Liver (tissue), 9 donors: ENCODE results near the gene SRXN1. TPM values are rescaled to one million over a fixed set of nuclear protein-coding genes. Genes with fewer than 3 reads are reported as not detected.
A peak's percentile ranks its signal among the peaks of the same experiment; 100 is the strongest.

Experiments
- DNase-seq: peaks from one replicate; pipeline ENCODE4 v3.0.0-alpha.2; 2017; ENCODE audit warnings: low spot score
- H3K27ac ChIP-seq, 2 donors: one replicate each; pipeline ENCODE4 v1.7.0; 2013; ENCODE audit warnings: inconsistent platforms in 2 of 2, low read length in 2 of 2, control low read depth in 1 of 2, low read depth in 1 of 2, mild to moderate bottlenecking in 1 of 2
- H3K27me3 ChIP-seq, 4 donors: one replicate each; pipeline versions ENCODE4 v1.6.1 to v1.7.0; 2013; ENCODE audit warnings: low read length in 3 of 4, inconsistent platforms in 1 of 4, mild to moderate bottlenecking in 1 of 4, moderate library complexity in 1 of 4; ENCODE audit not compliant: control insufficient read depth in 4 of 4, insufficient read depth in 4 of 4
- H3K36me3 ChIP-seq, 4 donors: one replicate each; pipeline versions ENCODE4 v1.6.1 to v1.7.0; 2013; ENCODE audit warnings: low read length in 3 of 4, mild to moderate bottlenecking in 3 of 4, low read depth in 1 of 4, moderate library complexity in 1 of 4; ENCODE audit not compliant: control insufficient read depth in 4 of 4, insufficient read depth in 3 of 4
- H3K4me1 ChIP-seq, 4 donors: one replicate each; pipeline versions ENCODE4 v1.6.1 to v1.7.0; 2013; ENCODE audit warnings: low read length in 3 of 4, mild to moderate bottlenecking in 3 of 4, moderate library complexity in 1 of 4; ENCODE audit not compliant: control insufficient read depth in 4 of 4, insufficient read depth in 4 of 4
- H3K4me3 ChIP-seq, 3 donors: one replicate each; pipeline versions ENCODE4 v1.6.1 to v1.7.0; 2013; ENCODE audit warnings: low read length in 3 of 3, control low read depth in 1 of 3, low read depth in 1 of 3, mild to moderate bottlenecking in 1 of 3
- H3K9ac ChIP-seq, 2 donors: one replicate each; pipeline ENCODE4 v1.7.0; 2013; ENCODE audit warnings: low read length in 2 of 2, mild to moderate bottlenecking in 2 of 2, moderate library complexity in 2 of 2, control low read depth in 1 of 2, low read depth in 1 of 2
- H3K9me3 ChIP-seq, 4 donors: one replicate each; pipeline versions ENCODE4 v1.6.1 to v1.7.0; 2013; ENCODE audit warnings: low read length in 3 of 4; ENCODE audit not compliant: control insufficient read depth in 4 of 4
- EGR1 ChIP-seq, 2 donors: IDR thresholded peaks; 2 replicates each; pipeline ENCODE4 v1.6.1; 2016 to 2018; ENCODE audit warnings: antibody characterized with exemption in 2 of 2, low read depth in 2 of 2
- FOXA1 ChIP-seq: IDR thresholded peaks from 2 replicates; pipeline ENCODE4 v1.6.1; 2016; ENCODE audit warnings: antibody characterized with exemption
- FOXA2 ChIP-seq: IDR thresholded peaks from 2 replicates; pipeline ENCODE4 v1.6.1; 2016; ENCODE audit warnings: antibody characterized with exemption
- GABPA ChIP-seq, 2 donors: IDR thresholded peaks in 1 of 2; conservative IDR thresholded peaks in 1 of 2; 2 replicates each; pipeline ENCODE4 v1.6.1; 2016; ENCODE audit warnings: antibody characterized with exemption in 2 of 2, mild to moderate bottlenecking in 1 of 2, moderate library complexity in 1 of 2
- HNF4A ChIP-seq, 2 donors: conservative IDR thresholded peaks; 2 replicates each; pipeline ENCODE4 v1.6.1; 2016; ENCODE audit warnings: antibody characterized with exemption in 2 of 2, mild to moderate bottlenecking in 2 of 2
- HNF4G ChIP-seq: IDR thresholded peaks from 2 replicates; pipeline ENCODE4 v1.6.1; 2016; ENCODE audit warnings: antibody characterized with exemption
- JUND ChIP-seq, 2 donors: IDR thresholded peaks; 2 replicates each; pipeline ENCODE4 v1.6.1; 2016; ENCODE audit warnings: antibody characterized with exemption in 2 of 2
- NR2F2 ChIP-seq: IDR thresholded peaks from 2 replicates; pipeline ENCODE4 v1.6.1; 2016; ENCODE audit warnings: antibody characterized with exemption
- RAD21 ChIP-seq, 2 donors: IDR thresholded peaks; 2 replicates each; pipeline ENCODE4 v1.6.1; 2016; ENCODE audit warnings: antibody characterized with exemption in 2 of 2, mild to moderate bottlenecking in 2 of 2
- RXRA ChIP-seq, 2 donors: IDR thresholded peaks; 2 replicates each; pipeline ENCODE4 v1.6.1; 2017 to 2018; ENCODE audit warnings: antibody characterized with exemption in 2 of 2, mild to moderate bottlenecking in 1 of 2
- SP1 ChIP-seq: IDR thresholded peaks from 2 replicates; pipeline ENCODE4 v1.6.1; 2018; ENCODE audit warnings: antibody characterized with exemption, mild to moderate bottlenecking
- TAF1 ChIP-seq: conservative IDR thresholded peaks from 2 replicates; pipeline ENCODE4 v1.6.1; 2016; ENCODE audit warnings: antibody characterized with exemption, mild to moderate bottlenecking
- YY1 ChIP-seq: IDR thresholded peaks from 2 replicates; pipeline ENCODE4 v1.6.1; 2016; ENCODE audit warnings: antibody characterized with exemption, mild to moderate bottlenecking
- WGBS: extraction: QIAGEN DNeasy Blood & Tissue Kit; methylation state at CpG from one replicate; pipeline ENCODE4 v1.1.7; 2013; 5-methylcytosine and 5-hydroxymethylcytosine counted together
- polyA plus RNA-seq, 2 donors: library from polyadenylated mRNA; stranded (reverse) in 1 of 2; unstranded in 1 of 2; fragments of 200-250 nt in 1 of 2; fragments of >200 nt in 1 of 2; fragmentation: Nextera tagmentation in 1 of 2; extraction: Ambion mirVana in 1 of 2; gene quantifications; one replicate each; pipeline versions ENCODE4 v1.2.1 to v1.2.3, GENCODE V29; 2013 to 2015
- total RNA-seq, 2 donors: library from RNA; depleted of rRNA; stranded (reverse); fragments of >200 nt; gene quantifications; one replicate each; pipeline ENCODE4 v1.2.3, GENCODE V29; 2014
- TF ChIP-seq, protein P1 (sequence below): IDR thresholded peaks from 2 replicates; pipeline ENCODE4 v1.6.1; 2016; ENCODE audit warnings: antibody characterized with exemption
- TF ChIP-seq, protein P2 (sequence below): IDR thresholded peaks from 2 replicates; pipeline ENCODE4 v1.6.1; 2016; ENCODE audit warnings: antibody characterized with exemption
- TF ChIP-seq, protein P3 (sequence below): fragments of 150-350 bp; IDR thresholded peaks from 2 replicates; pipeline ENCODE4 v1.5.1; 2017; ENCODE audit warnings: improper control_type of control experiment, low read depth, low read length; ENCODE audit not compliant: missing input control
- TF ChIP-seq, protein P4 (sequence below): IDR thresholded peaks from 2 replicates; pipeline ENCODE4 v1.6.1; 2016; ENCODE audit warnings: antibody characterized with exemption
- TF ChIP-seq, protein P5 (sequence below): IDR thresholded peaks from 2 replicates; pipeline ENCODE4 v1.6.1; 2016; ENCODE audit warnings: antibody characterized with exemption, mild to moderate bottlenecking
- donor health status: healthy.
- donor health status: healthy.
- donor health status: healthy.
- donor health status: healthy.
- donor health status: healthy.

The SRXN1 gene
- total and polyA plus RNA-seq, 4 donors: 14.3 to 60.2 (median 24.8) TPM

DNA sequence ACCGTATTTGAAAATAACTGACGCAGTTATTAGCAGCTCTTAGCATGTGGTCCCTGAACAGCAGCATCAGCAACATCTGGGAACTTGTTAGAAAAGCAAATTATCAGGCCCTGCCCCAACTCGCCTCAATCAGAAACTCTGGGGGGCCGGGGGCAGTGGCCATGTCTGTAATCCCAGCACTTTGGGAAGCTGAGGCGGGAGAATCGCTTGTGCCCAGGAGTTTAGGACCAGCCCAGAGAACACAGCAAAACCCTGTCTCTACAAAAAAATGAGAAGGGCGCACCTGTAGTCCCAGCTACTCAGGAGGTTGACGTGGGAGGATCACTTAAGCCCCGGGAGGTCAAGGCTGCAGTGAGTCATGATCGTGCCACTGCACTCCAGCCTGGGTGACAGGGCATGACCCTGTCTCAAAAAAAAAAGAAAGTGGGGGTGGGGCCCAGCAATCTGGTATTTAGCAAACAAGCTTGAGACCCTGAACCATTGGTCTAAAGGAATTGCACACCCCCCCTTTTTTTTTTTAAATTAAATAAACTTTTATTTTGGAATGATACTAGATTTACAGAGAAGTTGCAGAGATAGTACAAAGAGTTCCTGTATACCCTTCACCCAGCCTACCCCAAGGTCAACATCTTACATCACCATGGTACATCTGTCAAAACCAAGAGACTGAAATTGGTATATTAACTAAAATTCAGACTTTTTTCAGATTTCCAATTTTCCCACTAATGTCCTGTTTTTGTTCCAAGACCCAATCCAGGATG, 6.7 kb downstream of the SRXN1 start:
- Histone ChIP-seq H3K27me3 (no peaks in the 10 kb centered on the region), H3K4me1 (peaks cover 4 to 16% (median 9%) of the 10 kb centered on the region in 4 donors), H3K4me3 (no peak overlapping the region), H3K9me3 (peaks cover 0 to 3% (median 0%) of the 10 kb centered on the region in 4 donors), H3K36me3 (peaks cover 7 to 15% (median 13%) of the 10 kb centered on the region in 4 donors), H3K9ac (no peak overlapping the region), H3K27ac (no peak overlapping the region)
- WGBS: 70% methylated on average over 10 of the region's 10 CpGs
- TF ChIP-seq YY1 (no peak), JUND (IDR thresholded peaks at IDR 0.05) (peak; percentile 63 to 80), NR2F2 (peak; percentile 73), RXRA (IDR thresholded peaks at IDR 0.05) (peak; percentile 58 to 65), GABPA (IDR thresholded peaks at IDR 0.05 in 1 of 2, conservative IDR thresholded peaks at IDR 0.05 in 1 of 2) (no peak), HNF4A (conservative IDR thresholded peaks at IDR 0.05) (peak; percentile 39 to 60)
- TF ChIP-seq, protein P1, sequence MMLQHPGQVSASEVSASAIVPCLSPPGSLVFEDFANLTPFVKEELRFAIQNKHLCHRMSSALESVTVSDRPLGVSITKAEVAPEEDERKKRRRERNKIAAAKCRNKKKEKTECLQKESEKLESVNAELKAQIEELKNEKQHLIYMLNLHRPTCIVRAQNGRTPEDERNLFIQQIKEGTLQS: peak; percentile 59
- no peak for DNase-seq

DNA sequence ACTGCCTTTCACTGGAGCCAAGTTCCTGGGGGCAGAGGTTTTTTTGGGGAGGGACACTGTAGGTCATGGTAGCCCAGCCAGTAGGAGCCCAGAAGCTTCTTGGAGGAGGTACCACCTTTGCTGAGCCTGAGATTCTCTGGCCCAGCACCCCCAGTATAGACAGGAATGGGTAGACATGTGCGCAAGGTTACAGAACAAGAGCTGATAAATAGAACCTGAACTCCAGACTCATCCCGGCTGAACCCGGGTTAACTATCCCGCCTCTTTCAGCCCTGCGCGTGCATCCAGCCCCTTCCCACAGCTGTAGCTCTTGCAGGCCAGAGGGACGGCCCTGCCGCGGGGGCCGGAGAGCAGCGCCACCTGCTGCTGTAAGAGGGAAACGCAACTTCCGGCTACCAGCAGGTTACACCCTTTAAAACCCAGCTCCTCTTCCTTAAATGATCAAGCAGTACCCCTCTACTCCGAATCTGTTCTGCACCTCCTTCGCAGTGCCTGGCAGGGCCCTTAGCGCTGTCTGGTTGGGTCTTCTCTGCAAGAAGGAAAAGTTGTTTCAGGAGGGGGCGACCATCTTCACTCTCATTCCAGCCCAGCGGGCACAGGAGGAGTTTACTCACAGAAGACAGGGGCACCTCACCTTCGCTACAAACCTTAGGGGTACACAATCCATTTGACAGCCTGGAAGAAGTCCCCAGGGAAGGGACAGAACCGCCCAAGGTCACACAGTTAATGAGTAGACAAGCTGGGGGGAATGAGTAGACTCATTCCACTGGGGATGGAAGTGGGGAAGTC, 7.5 kb downstream of the SRXN1 start:
- 24% methylated on average over 20 of the region's 20 CpGs for WGBS
- Histone ChIP-seq H3K27me3 (no peaks in the 10 kb centered on the region), H3K9ac (peak overlapping the region; percentile 26 to 37), H3K4me1 (peaks cover 4 to 16% (median 9%) of the 10 kb centered on the region in 4 donors), H3K27ac (no peak overlapping the region), H3K36me3 (peaks cover 7 to 15% (median 13%) of the 10 kb centered on the region in 4 donors), H3K4me3 (no peak overlapping the region), H3K9me3 (peaks cover 0 to 3% (median 0%) of the 10 kb centered on the region in 4 donors)
- TF ChIP-seq, protein P2, sequence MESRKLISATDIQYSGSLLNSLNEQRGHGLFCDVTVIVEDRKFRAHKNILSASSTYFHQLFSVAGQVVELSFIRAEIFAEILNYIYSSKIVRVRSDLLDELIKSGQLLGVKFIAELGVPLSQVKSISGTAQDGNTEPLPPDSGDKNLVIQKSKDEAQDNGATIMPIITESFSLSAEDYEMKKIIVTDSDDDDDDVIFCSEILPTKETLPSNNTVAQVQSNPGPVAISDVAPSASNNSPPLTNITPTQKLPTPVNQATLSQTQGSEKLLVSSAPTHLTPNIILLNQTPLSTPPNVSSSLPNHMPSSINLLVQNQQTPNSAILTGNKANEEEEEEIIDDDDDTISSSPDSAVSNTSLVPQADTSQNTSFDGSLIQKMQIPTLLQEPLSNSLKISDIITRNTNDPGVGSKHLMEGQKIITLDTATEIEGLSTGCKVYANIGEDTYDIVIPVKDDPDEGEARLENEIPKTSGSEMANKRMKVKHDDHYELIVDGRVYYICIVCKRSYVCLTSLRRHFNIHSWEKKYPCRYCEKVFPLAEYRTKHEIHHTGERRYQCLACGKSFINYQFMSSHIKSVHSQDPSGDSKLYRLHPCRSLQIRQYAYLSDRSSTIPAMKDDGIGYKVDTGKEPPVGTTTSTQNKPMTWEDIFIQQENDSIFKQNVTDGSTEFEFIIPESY: no peak
- TF ChIP-seq, protein P3, sequence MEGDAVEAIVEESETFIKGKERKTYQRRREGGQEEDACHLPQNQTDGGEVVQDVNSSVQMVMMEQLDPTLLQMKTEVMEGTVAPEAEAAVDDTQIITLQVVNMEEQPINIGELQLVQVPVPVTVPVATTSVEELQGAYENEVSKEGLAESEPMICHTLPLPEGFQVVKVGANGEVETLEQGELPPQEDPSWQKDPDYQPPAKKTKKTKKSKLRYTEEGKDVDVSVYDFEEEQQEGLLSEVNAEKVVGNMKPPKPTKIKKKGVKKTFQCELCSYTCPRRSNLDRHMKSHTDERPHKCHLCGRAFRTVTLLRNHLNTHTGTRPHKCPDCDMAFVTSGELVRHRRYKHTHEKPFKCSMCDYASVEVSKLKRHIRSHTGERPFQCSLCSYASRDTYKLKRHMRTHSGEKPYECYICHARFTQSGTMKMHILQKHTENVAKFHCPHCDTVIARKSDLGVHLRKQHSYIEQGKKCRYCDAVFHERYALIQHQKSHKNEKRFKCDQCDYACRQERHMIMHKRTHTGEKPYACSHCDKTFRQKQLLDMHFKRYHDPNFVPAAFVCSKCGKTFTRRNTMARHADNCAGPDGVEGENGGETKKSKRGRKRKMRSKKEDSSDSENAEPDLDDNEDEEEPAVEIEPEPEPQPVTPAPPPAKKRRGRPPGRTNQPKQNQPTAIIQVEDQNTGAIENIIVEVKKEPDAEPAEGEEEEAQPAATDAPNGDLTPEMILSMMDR: peak; percentile 76
- TF ChIP-seq YY1: peak; percentile 15
- TF ChIP-seq, protein P1: no peak
- TF ChIP-seq SP1: no peak
- TF ChIP-seq HNF4A (conservative IDR thresholded peaks at IDR 0.05): no peak
- TF ChIP-seq RXRA (IDR thresholded peaks at IDR 0.05): no peak
- no peak for TF ChIP-seq FOXA1
- TF ChIP-seq, protein P4, sequence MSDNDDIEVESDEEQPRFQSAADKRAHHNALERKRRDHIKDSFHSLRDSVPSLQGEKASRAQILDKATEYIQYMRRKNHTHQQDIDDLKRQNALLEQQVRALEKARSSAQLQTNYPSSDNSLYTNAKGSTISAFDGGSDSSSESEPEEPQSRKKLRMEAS: no peak
- TF ChIP-seq EGR1 (IDR thresholded peaks at IDR 0.05; ENCODE audit: low read depth in 2 of 2): no peak
- TF ChIP-seq RAD21 (IDR thresholded peaks at IDR 0.05): peak; percentile 78 to 90
- TF ChIP-seq HNF4G: no peak
- TF ChIP-seq, protein P5, sequence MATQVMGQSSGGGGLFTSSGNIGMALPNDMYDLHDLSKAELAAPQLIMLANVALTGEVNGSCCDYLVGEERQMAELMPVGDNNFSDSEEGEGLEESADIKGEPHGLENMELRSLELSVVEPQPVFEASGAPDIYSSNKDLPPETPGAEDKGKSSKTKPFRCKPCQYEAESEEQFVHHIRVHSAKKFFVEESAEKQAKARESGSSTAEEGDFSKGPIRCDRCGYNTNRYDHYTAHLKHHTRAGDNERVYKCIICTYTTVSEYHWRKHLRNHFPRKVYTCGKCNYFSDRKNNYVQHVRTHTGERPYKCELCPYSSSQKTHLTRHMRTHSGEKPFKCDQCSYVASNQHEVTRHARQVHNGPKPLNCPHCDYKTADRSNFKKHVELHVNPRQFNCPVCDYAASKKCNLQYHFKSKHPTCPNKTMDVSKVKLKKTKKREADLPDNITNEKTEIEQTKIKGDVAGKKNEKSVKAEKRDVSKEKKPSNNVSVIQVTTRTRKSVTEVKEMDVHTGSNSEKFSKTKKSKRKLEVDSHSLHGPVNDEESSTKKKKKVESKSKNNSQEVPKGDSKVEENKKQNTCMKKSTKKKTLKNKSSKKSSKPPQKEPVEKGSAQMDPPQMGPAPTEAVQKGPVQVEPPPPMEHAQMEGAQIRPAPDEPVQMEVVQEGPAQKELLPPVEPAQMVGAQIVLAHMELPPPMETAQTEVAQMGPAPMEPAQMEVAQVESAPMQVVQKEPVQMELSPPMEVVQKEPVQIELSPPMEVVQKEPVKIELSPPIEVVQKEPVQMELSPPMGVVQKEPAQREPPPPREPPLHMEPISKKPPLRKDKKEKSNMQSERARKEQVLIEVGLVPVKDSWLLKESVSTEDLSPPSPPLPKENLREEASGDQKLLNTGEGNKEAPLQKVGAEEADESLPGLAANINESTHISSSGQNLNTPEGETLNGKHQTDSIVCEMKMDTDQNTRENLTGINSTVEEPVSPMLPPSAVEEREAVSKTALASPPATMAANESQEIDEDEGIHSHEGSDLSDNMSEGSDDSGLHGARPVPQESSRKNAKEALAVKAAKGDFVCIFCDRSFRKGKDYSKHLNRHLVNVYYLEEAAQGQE: no peak
- TF ChIP-seq JUND (IDR thresholded peaks at IDR 0.05): no peak
- TF ChIP-seq GABPA (IDR thresholded peaks at IDR 0.05 in 1 of 2, conservative IDR thresholded peaks at IDR 0.05 in 1 of 2): no peak
- TF ChIP-seq NR2F2: no peak
- TF ChIP-seq TAF1: no peak
- no peak for TF ChIP-seq FOXA2
- peak; percentile 84 for DNase-seq
